ENCODE measurements around the gene SEMA3G.

SEMA3G gene

DNA sequence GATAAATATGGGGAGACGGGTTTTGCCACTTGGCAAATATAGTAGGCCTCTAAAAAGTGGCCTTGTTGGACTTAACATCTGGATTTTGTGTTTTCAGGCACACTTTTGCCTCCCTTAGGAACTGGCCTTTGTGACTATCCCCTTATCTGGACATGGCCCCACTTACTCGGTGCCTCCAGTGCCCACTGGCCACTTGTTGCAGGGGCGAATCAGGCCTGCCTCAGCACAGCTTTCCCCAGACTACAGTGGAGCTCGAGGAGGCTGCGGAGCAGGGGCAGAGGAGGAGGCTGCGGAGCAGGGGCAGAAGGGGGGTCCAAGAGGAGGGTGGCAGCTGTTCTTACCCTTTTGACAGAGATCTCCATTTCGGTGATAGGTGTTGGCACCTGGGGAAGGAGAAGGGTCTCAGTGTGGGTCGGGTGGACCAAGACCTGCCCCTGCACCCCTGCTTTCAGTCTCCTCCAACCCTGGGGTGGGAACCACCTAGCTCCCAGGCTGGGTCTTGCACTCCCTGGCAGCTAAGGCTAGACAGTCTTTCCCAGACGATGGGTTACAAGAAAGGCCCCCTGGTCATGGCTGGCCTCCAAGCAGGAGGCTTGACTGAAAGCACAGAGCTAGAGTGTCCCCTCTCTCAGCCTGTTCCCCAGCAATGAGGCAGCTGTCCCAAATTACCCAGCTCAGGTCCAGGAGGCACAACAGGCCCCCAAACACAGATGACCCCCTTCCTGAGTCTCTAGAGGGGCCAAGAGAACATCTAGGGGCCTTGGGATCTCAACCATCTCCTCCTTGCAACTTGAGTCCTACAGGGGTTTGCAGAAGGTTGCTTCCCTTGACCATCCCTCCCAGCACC lies 6.1 kb downstream of the SEMA3G start:
- DNase-seq (ENCODE audit: low spot score) = no peak

DNA sequence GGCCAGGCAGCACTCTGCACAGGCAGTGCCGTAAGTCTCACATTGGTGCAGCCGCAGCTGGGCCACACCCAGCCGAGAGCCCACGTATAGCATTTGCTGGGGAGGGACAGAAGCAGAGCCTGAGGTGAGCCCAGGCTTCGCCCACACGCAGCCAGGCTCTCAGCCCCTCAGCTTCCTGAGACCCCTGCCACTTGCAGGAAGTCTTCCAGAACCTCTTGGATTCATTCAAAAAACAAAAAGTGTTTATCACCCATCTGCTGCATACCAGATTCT lies 6.9 kb downstream of the SEMA3G start:
- no peak for DNase-seq (ENCODE audit: low spot score)

DNA sequence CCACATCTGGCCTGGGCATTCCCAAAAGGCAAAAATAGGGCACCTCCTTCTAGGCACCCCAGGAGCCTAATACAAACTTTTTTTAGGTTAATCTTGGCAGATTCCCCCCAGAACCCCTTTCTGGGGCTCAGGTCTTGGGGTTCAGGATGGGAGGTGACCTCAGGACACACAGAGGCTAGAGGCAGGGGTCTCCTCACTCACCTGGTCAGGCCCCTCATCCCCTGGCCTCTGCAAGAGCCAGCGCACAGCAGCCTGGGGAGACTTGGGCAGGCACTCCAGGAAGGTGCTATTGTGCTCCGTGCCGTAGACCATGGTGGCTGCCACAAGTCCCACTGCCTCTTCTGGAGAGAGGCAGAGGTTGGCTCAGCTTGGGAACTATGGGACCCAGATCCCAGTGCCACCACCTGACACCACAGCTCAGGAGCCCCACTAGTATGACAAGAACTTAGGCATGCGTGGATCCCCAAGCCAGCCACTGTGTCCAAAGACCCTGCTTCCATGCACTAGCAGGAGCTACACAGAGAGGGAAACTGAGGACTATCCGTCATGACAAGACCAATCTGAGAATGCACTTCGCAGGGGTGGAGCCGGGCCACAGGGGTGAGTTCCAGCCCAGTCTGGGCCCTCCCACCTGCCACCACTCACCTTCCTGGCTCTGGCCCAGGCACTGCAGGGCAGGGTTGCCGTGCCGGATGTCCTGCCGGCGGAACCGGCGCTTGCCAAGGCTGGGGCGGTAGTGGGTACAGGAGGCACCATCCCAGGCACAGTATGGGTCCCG lies 7.4 kb downstream of the SEMA3G start:
- DNase-seq (ENCODE audit: low spot score) = no peak

DNA sequence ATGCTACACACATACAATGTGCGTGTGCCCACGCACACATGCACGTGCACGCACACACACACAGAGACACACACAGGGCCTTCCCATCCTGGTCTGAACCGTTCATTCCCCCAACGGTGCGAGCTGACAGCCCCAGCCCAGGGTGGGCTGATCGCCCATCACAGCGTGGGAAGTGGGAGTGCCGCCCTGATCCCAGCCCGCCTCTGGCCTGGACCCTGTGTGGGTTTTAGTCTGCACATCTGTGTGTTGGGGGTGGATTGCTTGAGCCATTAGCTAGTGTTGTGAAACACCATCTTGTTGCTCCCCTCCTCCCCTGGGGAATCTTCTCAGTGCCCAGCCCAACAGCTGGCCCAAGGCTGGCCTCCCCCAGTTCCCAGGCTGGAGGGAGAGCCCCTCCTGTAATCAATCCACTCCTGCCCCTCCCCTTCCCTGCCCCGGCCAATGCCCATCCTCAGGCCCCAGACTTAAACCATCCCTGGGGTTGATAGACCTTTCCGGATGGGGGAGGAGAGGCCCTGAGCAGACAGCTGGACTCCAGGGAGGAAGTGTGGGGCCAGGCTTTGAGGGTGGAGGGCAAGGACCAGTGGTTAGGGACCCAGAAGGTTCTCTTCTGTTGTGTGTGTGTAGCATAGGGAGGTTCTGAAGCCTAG lies 8.3 kb downstream of the SEMA3G start:
- DNase-seq (ENCODE audit: low spot score) = peak; percentile 87

DNA sequence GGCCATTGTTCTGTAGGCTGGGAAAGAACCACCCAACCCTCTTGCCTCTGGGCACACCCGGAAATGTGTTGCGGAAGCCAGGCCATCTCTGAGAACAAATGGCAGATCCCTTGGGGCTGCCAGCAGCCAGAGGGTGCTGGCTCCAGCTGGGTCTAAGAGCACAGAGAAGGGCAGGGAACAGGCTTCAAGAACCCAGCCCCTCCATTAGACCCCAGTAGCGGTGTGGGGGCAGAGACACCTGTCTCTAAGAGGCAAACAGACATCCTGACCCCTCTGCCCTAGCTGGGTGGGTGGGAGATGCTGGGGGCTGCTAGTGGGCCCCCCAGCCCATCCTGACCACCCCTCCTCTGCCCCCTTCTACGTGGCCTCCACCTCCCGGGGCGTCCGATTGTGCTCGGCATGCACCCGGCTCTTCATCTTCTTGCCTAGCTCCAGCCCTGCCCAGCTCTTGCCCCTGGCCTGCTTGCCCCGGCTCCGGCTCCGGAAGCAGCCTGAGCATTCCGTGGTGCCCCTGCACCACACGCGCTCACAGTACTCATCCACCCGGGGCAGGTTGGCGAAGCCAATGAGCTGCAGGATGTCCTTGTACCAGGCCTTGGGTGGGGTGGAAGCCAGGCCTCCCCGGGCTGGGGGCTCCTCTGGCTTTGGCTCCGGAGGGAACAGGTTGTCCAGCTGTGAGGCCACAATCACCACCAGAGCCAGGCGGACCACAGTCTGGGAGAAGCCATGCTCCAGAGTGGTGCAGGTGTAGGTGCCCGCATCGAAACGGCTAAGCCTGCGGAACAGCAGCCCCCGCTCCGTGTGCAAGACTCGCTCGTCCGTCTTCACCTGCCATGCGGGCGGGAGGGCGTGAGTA lies 9.4 kb downstream of the SEMA3G start:
- DNase-seq (ENCODE audit: low spot score) = no peak

DNA sequence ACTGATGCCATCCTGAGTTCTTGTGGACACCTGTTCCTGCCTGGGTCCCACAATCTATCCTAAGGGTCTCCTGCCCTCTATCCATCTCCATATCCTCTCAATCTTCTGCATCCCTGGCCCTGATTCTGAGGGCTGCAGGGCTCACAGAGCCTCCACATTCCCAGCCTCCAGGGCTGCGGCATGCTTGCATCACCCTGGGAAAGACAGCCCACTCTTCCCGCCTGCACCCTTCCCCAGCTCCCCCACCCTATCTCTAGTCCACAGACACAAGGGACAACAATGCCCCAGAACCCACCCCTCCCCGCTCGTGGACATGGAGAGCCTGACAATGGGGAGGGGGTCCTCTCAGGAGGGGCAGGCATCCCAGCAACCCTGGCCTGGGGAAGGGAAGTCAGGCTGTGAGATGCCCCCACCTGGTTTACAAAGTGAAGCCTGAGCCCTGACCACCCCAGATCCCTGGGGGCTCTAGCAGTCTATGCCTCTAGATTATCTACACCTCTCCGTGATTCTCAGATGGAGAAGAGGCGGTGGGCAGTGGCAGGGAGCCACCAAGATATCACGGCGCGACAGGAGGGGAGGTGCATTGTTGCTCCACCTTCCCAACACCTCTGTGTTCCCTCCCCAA lies 10.3 kb downstream of the SEMA3G start:
- DNase-seq (ENCODE audit: low spot score) = no peak

DNA sequence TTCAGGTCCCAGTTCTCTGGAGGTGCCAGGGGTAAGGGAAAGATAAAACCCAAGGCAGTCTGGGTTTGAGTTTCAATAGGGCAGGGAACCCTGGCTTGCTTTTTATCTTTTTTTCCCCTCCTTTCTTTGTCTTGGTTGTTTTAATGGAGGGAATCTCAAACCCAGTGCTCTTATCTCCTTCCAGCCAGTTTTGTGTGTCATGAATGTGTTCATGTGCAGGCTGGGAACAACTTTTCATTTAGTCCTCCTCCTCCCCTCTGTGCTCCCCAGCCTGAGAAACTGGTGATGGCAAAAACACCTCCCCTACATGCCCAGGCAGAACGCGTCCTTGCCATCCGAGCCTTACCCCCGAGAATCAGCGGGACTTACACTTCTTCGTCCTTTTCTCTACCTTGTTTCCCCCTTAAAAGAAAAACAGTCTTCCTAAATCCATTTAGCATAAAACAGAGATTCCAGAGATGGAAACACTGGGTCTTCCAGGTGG lies 10.9 kb downstream of the SEMA3G start:
- no peak for DNase-seq (ENCODE audit: low spot score)

DNA sequence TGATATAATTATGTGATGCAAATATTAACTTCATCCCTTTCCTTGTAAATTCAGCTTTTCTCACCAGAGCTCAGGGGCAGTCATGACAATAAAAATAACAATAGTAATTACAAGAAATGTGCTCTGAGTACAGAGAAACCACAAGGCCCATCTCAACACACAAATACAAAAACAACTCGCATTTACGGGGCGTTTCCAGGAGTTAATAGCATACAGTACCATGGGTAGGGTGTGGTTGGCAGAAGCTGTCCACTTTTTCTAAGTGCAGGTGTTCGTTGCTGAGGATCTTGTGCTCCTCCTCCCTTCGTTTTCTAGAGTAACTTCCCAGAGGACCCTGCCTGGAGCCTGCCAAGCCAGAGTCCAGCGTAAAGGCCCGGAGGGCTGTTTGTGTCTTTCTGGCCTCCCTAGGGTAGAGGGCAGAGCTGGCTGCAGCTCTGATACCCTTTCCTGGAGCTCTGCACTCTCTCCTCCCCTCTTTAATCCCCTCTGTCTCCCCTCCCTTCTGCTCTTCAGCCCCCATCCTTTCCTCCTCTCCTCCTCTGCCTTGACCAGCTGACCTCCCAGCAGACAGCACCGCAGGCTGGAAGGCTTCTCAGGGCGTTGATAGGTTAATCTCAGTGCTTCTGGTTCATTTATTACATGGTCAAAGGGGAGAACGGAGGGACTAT lies 11.4 kb downstream of the SEMA3G start:
- DNase-seq (ENCODE audit: low spot score) = no peak

DNA sequence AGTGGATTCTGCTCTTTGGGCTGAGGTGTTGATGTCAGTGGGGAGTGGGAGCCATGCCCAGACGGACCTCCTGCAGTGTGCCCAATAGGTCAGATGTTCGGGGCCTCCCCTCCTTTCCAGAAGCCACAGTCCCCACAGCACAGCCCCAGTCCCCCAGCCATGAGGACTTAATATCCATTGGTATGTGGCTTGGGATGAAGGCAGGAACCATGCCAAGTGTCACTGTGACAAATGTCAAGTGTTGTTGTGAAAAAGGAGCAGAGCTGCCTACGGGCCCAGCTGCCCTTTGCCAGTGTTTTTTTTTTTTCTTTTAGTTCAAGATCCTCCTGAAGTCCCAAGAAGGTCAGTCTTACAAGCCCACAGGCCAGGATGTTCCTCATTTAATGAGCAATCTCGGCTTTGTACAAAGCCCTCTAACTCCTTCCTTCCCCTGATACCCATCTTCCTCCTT lies 12.2 kb downstream of the SEMA3G start:
- no peak for DNase-seq (ENCODE audit: low spot score)

DNA sequence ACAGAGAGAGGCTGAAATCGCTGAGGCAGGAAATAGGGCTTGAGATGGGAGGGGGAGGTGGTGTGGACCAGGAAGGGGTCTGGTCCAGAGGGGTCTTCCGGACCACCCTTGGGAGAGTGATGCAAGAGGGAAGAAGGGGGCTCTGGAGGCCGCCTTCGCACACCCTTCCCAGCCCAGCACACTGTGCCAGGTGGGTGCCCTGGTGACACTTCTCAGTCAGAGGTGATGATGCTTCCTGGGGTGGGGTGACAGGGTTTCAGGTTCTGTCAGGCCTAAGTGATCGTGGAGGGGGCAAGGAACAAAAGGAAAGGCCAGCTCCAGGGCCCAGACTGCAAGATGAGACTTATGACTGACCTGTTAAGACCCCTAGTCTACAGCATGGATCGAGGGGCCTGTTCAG lies 12.7 kb downstream of the SEMA3G start:
- DNase-seq (ENCODE audit: low spot score) = no peak

DNA sequence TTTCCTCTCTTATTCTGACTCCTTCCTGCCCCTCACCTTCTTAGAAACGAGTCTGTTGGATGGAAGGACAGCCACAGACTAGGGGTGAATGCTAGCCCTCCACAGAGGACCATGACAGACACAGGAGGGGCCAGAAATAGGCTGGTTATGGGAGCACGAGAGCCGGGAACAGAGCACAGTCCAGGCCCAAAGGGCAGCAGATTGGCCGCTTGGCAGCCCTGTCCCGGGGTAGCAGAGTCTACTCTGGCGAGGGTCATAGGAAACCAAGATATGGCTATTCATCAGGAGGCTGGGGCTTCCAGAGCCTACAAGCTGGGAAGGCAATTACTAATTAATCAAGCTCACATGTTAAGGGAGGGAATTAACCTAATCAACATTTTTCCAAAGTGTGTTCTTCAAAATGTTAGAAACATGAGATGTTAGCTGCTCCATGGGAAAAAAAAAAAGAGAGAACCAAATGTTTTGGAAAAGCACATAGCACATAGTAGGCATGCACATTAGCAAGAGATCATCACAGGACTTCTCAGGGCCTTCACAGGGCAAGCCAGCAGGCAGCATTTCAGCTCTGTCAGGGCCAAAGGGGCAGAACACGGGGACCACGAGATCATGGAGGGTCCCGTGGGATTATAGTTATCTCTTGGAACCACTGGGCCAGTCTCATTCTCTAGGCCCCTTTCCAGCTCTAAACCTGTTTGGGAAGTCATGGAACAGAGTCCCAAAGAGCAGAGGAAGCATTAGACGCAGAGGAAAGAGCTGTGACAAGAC lies 13.3 kb downstream of the SEMA3G start:
- no peak for DNase-seq (ENCODE audit: low spot score)

DNA sequence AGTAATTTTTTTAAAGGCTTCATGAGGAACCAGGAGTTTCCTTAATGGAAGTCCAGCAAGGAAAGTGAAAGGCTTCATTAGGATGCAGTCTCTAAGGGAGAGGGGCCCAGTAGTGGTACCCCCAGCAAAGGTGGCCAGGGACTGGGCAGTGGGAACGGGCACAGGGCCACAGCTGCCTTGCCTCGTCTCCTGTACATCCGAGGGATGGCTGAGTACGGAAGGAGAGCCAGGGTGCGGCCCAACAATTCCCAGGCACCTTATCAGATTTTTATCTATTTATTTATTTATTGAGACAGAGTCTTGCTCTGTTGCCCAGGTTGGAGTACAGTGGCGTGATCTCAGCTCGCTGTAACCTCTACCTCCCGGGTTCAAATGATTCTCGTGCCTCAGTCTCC lies 14.5 kb downstream of the SEMA3G start:
- no peak for DNase-seq (ENCODE audit: low spot score)

DNA sequence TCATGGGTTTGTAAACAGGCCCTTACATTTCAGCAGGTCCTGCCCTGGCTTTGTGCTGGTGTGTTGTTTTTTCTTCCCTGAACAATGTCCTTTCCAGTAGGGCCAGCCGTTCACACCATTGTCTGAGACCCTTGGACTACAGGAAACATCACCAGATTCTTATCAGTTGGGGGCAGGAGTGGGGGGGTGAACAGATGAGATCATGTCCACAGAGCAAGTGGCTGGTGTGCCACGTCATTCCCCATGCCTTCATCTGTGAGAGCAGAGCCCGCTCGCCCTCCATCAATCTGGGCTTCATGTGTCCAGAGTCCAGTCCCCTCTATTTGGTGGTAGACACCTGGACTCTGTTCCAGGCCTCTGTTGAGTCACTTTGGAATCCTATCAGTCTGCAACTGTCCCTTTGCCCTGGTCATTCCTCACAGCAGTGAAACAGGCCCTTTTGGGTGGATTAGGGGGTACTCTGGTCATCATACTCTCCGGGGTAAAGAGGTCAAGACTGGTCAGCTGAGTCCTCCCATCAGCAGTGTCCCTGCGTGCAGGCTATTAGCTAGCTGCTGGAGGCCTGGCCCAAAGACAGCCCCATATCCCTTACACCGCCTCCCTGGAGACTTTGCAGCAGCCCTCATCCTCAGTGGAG lies 15.0 kb downstream of the SEMA3G start:
- no peak for DNase-seq (ENCODE audit: low spot score)

DNA sequence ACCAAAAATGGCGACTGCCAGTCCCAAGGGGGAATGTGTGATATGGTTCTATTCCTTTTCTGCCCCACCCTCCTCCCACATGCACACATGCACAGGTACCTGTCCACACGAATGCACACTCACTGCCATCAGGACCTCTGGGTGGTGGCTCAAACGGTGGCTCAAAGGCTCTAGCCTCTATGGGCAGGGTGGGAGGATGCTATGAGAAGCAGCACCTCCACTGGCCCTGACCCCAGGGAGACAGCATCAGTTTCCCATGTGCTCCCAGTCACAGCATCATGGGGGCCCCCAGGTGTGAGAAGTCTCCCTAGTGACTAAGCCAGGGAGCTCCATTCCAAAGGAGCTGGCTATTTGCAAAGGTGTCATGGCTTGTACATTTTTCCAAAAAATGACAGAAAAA lies 15.9 kb downstream of the SEMA3G start:
- DNase-seq (ENCODE audit: low spot score) = no peak

DNA sequence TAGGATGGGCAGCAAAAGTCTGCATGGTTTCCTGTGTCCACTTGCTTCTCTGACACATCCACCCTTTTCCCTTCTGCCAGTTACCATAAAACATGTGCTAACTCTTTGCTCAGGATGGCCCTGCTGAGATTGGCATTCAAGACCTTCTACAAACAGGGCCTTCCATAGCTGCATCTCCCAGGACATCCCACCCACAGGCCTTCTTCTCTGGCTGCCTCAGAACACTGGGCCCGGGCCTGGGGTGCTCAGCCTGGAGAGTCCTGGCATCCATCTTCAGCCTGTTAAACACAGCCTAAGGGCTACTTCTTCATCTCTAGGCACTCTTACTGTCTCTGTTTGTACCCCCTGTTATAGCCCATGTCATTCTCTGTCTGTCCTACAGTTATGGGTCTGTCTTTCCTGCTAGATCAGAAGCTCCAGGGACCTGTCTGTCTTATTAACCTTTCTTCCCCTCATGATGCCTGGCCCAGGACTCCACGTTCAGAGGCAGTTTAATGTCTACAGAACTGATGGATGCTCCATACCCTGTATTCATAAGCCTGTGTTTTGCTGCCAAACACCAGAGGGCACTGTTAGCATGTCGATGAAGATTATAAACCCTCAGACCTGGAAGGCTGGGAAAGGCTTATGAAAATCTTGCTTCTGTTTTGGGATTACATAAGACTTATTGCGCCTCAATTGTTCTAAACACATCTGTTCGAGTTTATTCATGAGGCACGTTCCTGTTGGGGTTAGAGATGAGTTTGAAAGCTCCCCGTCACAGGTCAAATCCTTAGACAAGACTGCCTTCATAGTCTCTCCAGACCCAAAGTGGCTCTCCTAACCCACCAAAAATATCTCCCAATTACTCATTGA lies 16.5 kb downstream of the SEMA3G start:
- DNase-seq (ENCODE audit: low spot score) = peak; percentile 80

DNA sequence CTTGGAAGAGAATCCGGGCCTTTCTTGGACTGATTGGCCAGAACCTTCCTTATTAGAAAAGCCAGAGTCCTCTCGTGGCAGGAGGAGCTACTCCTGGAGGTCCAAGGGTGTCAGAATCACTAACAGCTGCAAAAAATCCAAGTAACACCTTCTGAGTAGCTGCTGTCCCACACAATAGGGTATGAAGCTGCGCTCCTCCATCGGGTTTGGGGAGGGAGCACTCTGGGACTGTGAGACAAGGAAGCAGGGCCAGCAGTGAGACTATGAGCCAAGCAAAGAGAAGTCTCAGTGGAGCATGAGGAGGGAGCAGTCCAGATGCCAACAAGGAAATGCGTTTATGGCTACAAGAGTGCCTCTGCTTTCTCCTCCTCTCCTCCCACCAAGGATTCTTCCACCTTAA lies 21.7 kb downstream of the SEMA3G start:
- DNase-seq (ENCODE audit: low spot score) = no peak

DNA sequence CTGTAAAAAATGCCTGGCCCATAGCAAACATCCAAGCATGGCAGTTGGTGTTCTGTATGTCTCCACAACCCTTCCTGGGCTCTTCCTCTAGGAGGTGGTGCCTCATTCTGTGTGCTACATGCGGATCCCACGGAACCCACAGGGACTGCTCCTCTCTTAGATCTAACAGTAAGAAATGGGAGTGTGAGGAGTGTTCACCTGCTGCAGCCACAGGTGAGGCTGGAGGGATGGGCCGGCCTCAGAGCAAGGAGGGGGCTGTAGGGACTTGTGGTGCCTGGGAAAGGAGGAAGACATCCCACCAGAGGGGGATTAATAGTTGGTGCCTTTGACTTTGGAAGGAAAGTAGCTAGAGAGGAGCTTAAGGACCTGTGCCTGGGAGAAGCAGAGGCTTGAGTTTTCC lies 22.2 kb downstream of the SEMA3G start:
- DNase-seq (ENCODE audit: low spot score) = no peak

DNA sequence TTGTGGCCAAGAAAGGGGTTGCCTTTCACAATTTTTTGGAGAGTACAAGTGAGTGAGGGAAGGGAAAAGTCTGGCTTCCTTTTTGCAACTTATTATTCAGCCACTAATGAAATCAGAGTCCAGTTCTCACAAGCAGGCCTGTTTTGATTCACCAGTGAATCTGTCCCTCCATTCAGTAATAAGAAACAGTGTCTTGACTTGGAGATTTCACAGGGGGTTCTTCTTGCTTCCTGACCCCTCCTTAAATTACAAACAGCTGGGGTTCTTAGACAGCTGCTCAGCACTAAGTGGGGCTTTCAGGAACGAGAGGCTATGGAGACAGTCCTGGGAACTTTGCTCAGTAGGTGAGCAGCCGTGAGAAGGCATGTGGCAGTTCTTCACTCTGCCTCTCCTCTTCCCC lies 24.5 kb downstream of the SEMA3G start:
- no peak for DNase-seq (ENCODE audit: low spot score)

DNA sequence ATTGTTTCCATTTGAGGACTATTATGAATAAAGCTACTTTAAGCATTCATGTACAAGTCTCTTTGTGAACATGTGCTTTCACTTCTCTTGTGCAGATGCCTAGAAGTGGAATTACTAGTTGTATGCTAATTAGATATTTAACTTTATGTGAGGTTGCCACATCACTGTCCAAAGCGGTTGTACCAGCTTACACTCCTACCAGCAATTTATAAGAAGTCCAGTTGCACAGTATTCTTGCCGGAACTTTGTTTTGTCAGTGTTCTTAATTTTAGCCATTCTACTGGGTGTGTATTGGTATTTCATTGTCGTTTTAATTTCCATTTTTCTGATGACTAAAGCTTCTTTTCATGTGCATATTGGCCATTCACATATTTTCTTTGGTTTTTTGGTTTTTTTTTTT lies 29.1 kb downstream of the SEMA3G start:
- no peak for DNase-seq (ENCODE audit: low spot score)
